Vagina (tissue), 2 donors: Measurements from ENCODE around the gene MTMR2.

ENCODE experiments used
- POLR2AphosphoS5 ChIP-seq, 2 donors: sonication (generic); formaldehyde crosslinking; IDR thresholded peaks; one replicate each; pipeline ENCODE4 v1.9.0; 2017; ENCODE audit warnings: antibody characterized with exemption in 2 of 2, mild to moderate bottlenecking in 2 of 2, low read depth in 1 of 2; ENCODE audit not compliant: insufficient read depth in 1 of 2
- TF ChIP-seq, protein P1 (sequence below), 3 experiments: fragments of 450-650 bp in 2 of 3; fragments of 200-600 bp in 1 of 3; sonication (generic) in 1 of 3; IDR thresholded peaks; one replicate each; pipeline ENCODE4 v1.5.1; 2017 to 2019; ENCODE audit warnings: antibody characterized with exemption in 3 of 3, mild to moderate bottlenecking in 2 of 3, moderate library complexity in 2 of 3

DNA sequence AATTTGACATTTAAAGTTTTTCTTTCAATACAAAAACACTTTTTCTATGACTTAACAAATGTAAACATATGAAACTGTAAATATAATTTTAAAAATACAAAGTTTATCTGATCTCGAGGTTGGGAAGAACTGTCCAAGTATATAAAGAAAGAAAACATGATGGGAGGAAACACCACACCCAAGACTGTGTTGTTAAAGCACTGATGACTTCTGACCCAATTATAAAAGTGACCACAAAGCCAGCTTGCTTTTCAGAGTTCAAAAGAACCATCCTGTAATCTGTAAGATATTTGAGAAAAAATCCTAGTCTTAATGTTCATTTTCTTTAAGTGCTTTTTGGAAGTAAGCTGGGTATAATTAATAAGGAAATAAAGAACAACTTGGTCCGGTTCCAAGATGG is 118.0 kb downstream of the MTMR2 start:
- TF ChIP-seq, protein P1, sequence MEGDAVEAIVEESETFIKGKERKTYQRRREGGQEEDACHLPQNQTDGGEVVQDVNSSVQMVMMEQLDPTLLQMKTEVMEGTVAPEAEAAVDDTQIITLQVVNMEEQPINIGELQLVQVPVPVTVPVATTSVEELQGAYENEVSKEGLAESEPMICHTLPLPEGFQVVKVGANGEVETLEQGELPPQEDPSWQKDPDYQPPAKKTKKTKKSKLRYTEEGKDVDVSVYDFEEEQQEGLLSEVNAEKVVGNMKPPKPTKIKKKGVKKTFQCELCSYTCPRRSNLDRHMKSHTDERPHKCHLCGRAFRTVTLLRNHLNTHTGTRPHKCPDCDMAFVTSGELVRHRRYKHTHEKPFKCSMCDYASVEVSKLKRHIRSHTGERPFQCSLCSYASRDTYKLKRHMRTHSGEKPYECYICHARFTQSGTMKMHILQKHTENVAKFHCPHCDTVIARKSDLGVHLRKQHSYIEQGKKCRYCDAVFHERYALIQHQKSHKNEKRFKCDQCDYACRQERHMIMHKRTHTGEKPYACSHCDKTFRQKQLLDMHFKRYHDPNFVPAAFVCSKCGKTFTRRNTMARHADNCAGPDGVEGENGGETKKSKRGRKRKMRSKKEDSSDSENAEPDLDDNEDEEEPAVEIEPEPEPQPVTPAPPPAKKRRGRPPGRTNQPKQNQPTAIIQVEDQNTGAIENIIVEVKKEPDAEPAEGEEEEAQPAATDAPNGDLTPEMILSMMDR (IDR thresholded peaks at IDR 0.05): no peak
- no peak for TF ChIP-seq POLR2AphosphoS5 (IDR thresholded peaks at IDR 0.05; ENCODE audit: insufficient read depth in 1 of 2, low read depth in 1 of 2)
